ENCODE results near the gene ZNF700.
"Not testable (repeated sequence)": the region's sequence is repeated elsewhere in the genome, so short reads cannot be mapped to it uniquely, and the experiment has no call there.

GRCh38 chr19:11935829-11936228 is 10.9 kb downstream of the ZNF700 start:
- TF ChIP-seq CTCF, POLR2A (IDR thresholded peaks at IDR 0.05): not testable (repeated sequence)
